ENCODE results near the gene SPTB.

Gene SPTB

GRCh38 chr14:64768401-64769095, 111.2 kb downstream of the SPTB start:
- Histone ChIP-seq H3F3A (ENCODE audit: insufficient read depth, low read length) (no peaks in the 10 kb centered on the region), H3K27ac (ENCODE audit: low read length) (no peak overlapping the region), H3K4me1 (ENCODE audit: low read length) (no peaks in the 10 kb centered on the region), H4K20me1 (ENCODE audit: insufficient read depth, low read length) (no peaks in the 10 kb centered on the region), H2AFZ (ENCODE audit: low read length) (no peak overlapping the region), H3K4me2 (ENCODE audit: low read depth, low read length) (no peak overlapping the region), H3K36me3 (replicated peaks; ENCODE audit: insufficient read depth, low read length) (no peaks in the 10 kb centered on the region), H3K9ac (ENCODE audit: low read length) (no peak overlapping the region), H3K4me3 (ENCODE audit: low read length) (no peak overlapping the region), H3K27me3 (replicated peaks; ENCODE audit: insufficient read depth, low read length) (no peaks in the 10 kb centered on the region), H3K79me2 (ENCODE audit: low read length) (no peaks in the 10 kb centered on the region), H3K9me3 (replicated peaks; ENCODE audit: insufficient read depth, low read length) (no peaks in the 10 kb centered on the region), H3K9me2 (replicated peaks; ENCODE audit: insufficient read depth, low read length) (no peaks in the 10 kb centered on the region)
- no peak for DNase-seq
- no peak for TF ChIP-seq EZH2phosphoT487 (IDR thresholded peaks at IDR 0.05; ENCODE audit: low read length)
- TF ChIP-seq CTCF (IDR thresholded peaks at IDR 0.05; ENCODE audit: low read length) = no peak
- TF ChIP-seq EZH2 (optimal IDR thresholded peaks at IDR 0.05; ENCODE audit: low read depth, low read length) = no peak

- Histone ChIP-seq H2AFZ (ENCODE audit: low read length) (no peak overlapping the region), H3K27me3 (replicated peaks; ENCODE audit: insufficient read depth, low read length) (no peaks in the 10 kb centered on the region), H3K36me3 (replicated peaks; ENCODE audit: insufficient read depth, low read length) (no peaks in the 10 kb centered on the region), H3K4me1 (ENCODE audit: low read length) (no peaks in the 10 kb centered on the region), H3K9me3 (replicated peaks; ENCODE audit: insufficient read depth, low read length) (no peaks in the 10 kb centered on the region), H4K20me1 (ENCODE audit: insufficient read depth, low read length) (no peaks in the 10 kb centered on the region), H3K9me2 (replicated peaks; ENCODE audit: insufficient read depth, low read length) (no peaks in the 10 kb centered on the region), H3K79me2 (ENCODE audit: low read length) (no peaks in the 10 kb centered on the region), H3K4me2 (ENCODE audit: low read depth, low read length) (no peak overlapping the region), H3K9ac (ENCODE audit: low read length) (no peak overlapping the region), H3K27ac (ENCODE audit: low read length) (no peak overlapping the region), H3K4me3 (ENCODE audit: low read length) (no peak overlapping the region), H3F3A (ENCODE audit: insufficient read depth, low read length) (no peaks in the 10 kb centered on the region)
- no peak for TF ChIP-seq CTCF (IDR thresholded peaks at IDR 0.05; ENCODE audit: low read length)
- TF ChIP-seq EZH2phosphoT487 (IDR thresholded peaks at IDR 0.05; ENCODE audit: low read length) = no peak
- TF ChIP-seq EZH2 (optimal IDR thresholded peaks at IDR 0.05; ENCODE audit: low read depth, low read length) = no peak
- no peak for DNase-seq
Measured at GRCh38 chr14:64767215-64767964, 112.3 kb downstream of the SPTB start.

GRCh38 chr14:64766430-64767151, 113.1 kb downstream of the SPTB start:
- no peak for DNase-seq
- H3K79me2 ChIP-seq (ENCODE audit: low read length) = no peaks in the 10 kb centered on the region
- no peaks in the 10 kb centered on the region for H3F3A ChIP-seq (ENCODE audit: insufficient read depth, low read length)
- H3K4me3 ChIP-seq (ENCODE audit: low read length) = no peak overlapping the region
- H4K20me1 ChIP-seq (ENCODE audit: insufficient read depth, low read length) = no peaks in the 10 kb centered on the region
- H3K36me3 ChIP-seq (replicated peaks; ENCODE audit: insufficient read depth, low read length) = no peaks in the 10 kb centered on the region
- no peak overlapping the region for H3K27ac ChIP-seq (ENCODE audit: low read length)
- no peaks in the 10 kb centered on the region for H3K9me2 ChIP-seq (replicated peaks; ENCODE audit: insufficient read depth, low read length)
- no peaks in the 10 kb centered on the region for H3K4me1 ChIP-seq (ENCODE audit: low read length)
- no peaks in the 10 kb centered on the region for H3K27me3 ChIP-seq (replicated peaks; ENCODE audit: insufficient read depth, low read length)
- H3K9me3 ChIP-seq (replicated peaks; ENCODE audit: insufficient read depth, low read length) = no peaks in the 10 kb centered on the region
- H3K9ac ChIP-seq (ENCODE audit: low read length) = no peak overlapping the region
- no peak overlapping the region for H3K4me2 ChIP-seq (ENCODE audit: low read depth, low read length)
- H2AFZ ChIP-seq (ENCODE audit: low read length) = no peak overlapping the region
- TF ChIP-seq EZH2phosphoT487 (IDR thresholded peaks at IDR 0.05; ENCODE audit: low read length) (no peak), EZH2 (optimal IDR thresholded peaks at IDR 0.05; ENCODE audit: low read depth, low read length) (no peak), CTCF (IDR thresholded peaks at IDR 0.05; ENCODE audit: low read length) (no peak)
